Measurements from ENCODE around the gene PES1.
"Not testable (repeated sequence)": the region's sequence is repeated elsewhere in the genome, so short reads cannot be mapped to it uniquely, and the experiment has no call there.

The PES1 gene

DNA sequence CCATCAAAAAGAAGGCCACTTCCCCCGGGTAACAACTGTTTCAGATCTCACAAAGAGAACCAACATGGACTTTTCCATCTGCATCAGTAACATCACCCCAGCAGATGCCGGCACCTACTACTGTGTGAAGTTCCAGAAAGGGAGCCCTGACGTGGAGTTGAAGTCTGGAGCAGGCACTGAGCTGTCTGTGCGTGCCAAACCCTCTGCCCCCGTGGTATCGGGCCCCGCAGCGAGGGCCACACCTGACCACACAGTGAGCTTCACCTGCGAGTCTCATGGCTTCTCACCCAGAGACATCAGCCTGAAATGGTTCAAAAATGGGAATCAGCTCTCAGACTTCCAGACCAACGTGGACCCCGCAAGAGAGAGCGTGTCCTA lies 48.9 kb downstream of the PES1 start:
- Histone ChIP-seq H3K9me2 (replicated peaks; ENCODE audit: insufficient read depth, low read length) (no peaks in the 10 kb centered on the region), H3K9me3 (ENCODE audit: insufficient read depth, low read length) (no peaks in the 10 kb centered on the region), H3K36me3 (ENCODE audit: low read length) (no peaks in the 10 kb centered on the region), H3K27me3 (ENCODE audit: low read length) (no peaks in the 10 kb centered on the region), H4K20me1 (ENCODE audit: low read depth, low read length) (no peaks in the 10 kb centered on the region), H3K4me2 (ENCODE audit: low read depth, low read length, poor library complexity, severe bottlenecking) (no peak overlapping the region), H3F3A (ENCODE audit: insufficient read depth) (no peaks in the 10 kb centered on the region), H2AFZ (ENCODE audit: low read depth, low read length, severe bottlenecking) (no peak overlapping the region), H3K9ac (ENCODE audit: low read length) (no peak overlapping the region), H3K27ac (ENCODE audit: low read depth, low read length) (no peak overlapping the region), H3K79me2 (ENCODE audit: insufficient read depth, low read length) (no peaks in the 10 kb centered on the region), H3K4me3 (ENCODE audit: insufficient read depth, low read length, poor library complexity, severe bottlenecking) (no peak overlapping the region)
- TF ChIP-seq EZH2phosphoT487 (conservative IDR thresholded peaks at IDR 0.05; ENCODE audit: low read length), result no peak
- TF ChIP-seq, protein P1, sequence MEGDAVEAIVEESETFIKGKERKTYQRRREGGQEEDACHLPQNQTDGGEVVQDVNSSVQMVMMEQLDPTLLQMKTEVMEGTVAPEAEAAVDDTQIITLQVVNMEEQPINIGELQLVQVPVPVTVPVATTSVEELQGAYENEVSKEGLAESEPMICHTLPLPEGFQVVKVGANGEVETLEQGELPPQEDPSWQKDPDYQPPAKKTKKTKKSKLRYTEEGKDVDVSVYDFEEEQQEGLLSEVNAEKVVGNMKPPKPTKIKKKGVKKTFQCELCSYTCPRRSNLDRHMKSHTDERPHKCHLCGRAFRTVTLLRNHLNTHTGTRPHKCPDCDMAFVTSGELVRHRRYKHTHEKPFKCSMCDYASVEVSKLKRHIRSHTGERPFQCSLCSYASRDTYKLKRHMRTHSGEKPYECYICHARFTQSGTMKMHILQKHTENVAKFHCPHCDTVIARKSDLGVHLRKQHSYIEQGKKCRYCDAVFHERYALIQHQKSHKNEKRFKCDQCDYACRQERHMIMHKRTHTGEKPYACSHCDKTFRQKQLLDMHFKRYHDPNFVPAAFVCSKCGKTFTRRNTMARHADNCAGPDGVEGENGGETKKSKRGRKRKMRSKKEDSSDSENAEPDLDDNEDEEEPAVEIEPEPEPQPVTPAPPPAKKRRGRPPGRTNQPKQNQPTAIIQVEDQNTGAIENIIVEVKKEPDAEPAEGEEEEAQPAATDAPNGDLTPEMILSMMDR (IDR thresholded peaks at IDR 0.05; ENCODE audit: insufficient read depth, low read length, poor library complexity, severe bottlenecking), result no peak

DNA sequence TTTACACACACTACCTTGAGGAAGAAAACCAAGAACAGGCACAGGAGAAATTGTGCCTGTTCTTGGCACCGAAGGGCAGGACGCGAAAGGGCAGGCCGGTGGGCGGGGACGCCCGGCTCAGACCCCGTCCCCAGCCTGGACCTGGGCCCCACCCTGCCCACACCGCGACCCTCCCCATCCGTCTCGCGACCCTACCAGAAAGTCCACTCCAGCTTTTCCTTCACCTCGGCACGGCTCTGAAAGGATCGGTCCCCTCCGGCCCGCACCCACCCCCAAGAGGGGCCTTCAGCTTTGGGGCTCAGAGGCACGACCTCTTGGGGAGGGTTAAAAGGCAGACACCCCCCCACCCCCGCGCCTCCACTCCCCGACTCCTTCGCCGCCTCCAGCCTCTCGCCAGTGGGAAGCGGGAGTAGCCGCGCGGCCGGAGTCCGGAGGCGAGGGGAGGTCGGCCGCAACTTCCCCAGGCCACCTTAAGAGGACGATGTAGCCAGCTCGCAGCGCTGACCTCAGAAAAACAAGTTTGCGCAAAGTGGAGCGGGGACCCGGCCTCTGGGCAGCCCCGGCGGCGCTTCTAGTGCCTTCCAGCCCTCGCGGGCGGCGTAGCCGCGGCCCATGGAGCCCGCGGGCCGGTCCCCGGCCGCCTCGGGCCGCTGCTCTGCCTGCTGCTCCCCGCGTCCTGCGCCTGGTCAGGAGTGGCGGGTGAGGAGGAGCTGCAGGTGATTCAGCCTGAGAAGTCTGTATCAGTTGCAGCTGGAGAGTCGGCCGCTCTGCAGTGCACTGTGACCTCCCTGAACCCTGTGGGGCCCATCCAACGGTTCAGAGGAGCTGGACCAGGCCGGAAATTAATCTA lies 49.5 kb downstream of the PES1 start:
- H3K4me3 ChIP-seq (ENCODE audit: insufficient read depth, low read length, poor library complexity, severe bottlenecking), result no peak overlapping the region
- H3K9me3 ChIP-seq (ENCODE audit: insufficient read depth, low read length), result no peaks in the 10 kb centered on the region
- H3K27me3 ChIP-seq (ENCODE audit: low read length), result no peaks in the 10 kb centered on the region
- H4K20me1 ChIP-seq (ENCODE audit: low read depth, low read length), result no peaks in the 10 kb centered on the region
- H3F3A ChIP-seq (ENCODE audit: insufficient read depth), result no peaks in the 10 kb centered on the region
- H3K79me2 ChIP-seq (ENCODE audit: insufficient read depth, low read length), result no peaks in the 10 kb centered on the region
- no peaks in the 10 kb centered on the region for H3K36me3 ChIP-seq (ENCODE audit: low read length)
- no peak for TF ChIP-seq EZH2phosphoT487 (conservative IDR thresholded peaks at IDR 0.05; ENCODE audit: low read length)
- TF ChIP-seq, protein P1 (IDR thresholded peaks at IDR 0.05; ENCODE audit: insufficient read depth, low read length, poor library complexity, severe bottlenecking), result no peak
- H2AFZ ChIP-seq (ENCODE audit: low read depth, low read length, severe bottlenecking), result no peak overlapping the region
- no peak overlapping the region for H3K27ac ChIP-seq (ENCODE audit: low read depth, low read length)
- no peak overlapping the region for H3K9ac ChIP-seq (ENCODE audit: low read length)
- no peak overlapping the region for H3K4me2 ChIP-seq (ENCODE audit: low read depth, low read length, poor library complexity, severe bottlenecking)
- H3K9me2 ChIP-seq (replicated peaks; ENCODE audit: insufficient read depth, low read length), result no peaks in the 10 kb centered on the region

DNA sequence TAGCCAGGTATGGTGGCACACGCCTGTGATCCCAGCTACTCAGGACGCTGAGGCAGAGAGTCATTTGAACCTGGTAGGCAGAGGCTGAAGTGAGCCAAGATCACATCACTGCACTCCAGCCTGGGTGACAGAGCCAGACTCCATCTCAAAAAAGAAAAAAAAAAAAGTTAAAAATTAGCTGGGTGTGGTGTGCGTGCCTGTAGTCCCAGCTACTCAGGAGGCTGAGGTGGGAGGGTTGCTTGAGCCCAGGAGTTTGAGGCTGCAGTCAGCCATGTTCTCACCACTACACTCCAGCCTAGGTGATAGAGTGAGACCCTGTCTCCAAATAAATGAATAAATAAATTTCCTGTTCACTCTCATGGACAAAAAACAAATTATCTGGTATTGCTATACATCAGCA lies 50.2 kb downstream of the PES1 start:
- not testable (repeated sequence) for H3K9me3 ChIP-seq (ENCODE audit: insufficient read depth, low read length); H4K20me1 ChIP-seq (ENCODE audit: low read depth, low read length); H3K4me2 ChIP-seq (ENCODE audit: low read depth, low read length, poor library complexity, severe bottlenecking); H2AFZ ChIP-seq (ENCODE audit: low read depth, low read length, severe bottlenecking); H3K27me3 ChIP-seq (ENCODE audit: low read length); H3K79me2 ChIP-seq (ENCODE audit: insufficient read depth, low read length); H3F3A ChIP-seq (ENCODE audit: insufficient read depth); H3K9me2 ChIP-seq (replicated peaks; ENCODE audit: insufficient read depth, low read length); H3K36me3 ChIP-seq (ENCODE audit: low read length); H3K27ac ChIP-seq (ENCODE audit: low read depth, low read length); H3K9ac ChIP-seq (ENCODE audit: low read length); H3K4me3 ChIP-seq (ENCODE audit: insufficient read depth, low read length, poor library complexity, severe bottlenecking)

DNA sequence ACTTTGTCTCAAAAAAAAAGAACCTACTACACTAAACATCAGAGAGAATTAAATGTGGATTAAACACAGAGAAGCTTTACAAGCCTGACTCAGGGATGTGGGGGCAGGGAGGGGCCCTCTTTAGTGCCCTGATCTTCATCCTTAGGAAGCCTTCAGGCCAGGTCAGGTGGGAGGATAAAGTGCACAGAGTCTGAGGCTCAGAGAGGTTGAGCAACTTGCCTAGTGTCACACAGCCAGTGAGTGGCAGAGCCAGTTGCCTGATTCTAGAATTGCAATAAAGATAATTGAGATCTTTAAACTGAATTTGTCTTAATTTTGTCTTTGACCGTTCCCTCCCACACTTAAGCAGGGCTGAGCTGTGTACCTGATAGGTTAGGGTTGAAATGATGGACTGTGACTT lies 52.3 kb downstream of the PES1 start:
- Histone ChIP-seq H4K20me1 (ENCODE audit: low read depth, low read length) (no peaks in the 10 kb centered on the region), H3K27me3 (ENCODE audit: low read length) (no peaks in the 10 kb centered on the region), H3K4me2 (ENCODE audit: low read depth, low read length, poor library complexity, severe bottlenecking) (no peak overlapping the region), H3K36me3 (ENCODE audit: low read length) (no peaks in the 10 kb centered on the region), H3K27ac (ENCODE audit: low read depth, low read length) (no peak overlapping the region), H3K79me2 (ENCODE audit: insufficient read depth, low read length) (no peaks in the 10 kb centered on the region), H3K9me2 (replicated peaks; ENCODE audit: insufficient read depth, low read length) (no peaks in the 10 kb centered on the region), H3K4me3 (ENCODE audit: insufficient read depth, low read length, poor library complexity, severe bottlenecking) (no peak overlapping the region), H3K9me3 (ENCODE audit: insufficient read depth, low read length) (no peaks in the 10 kb centered on the region), H3K9ac (ENCODE audit: low read length) (no peak overlapping the region), H3F3A (ENCODE audit: insufficient read depth) (no peaks in the 10 kb centered on the region), H2AFZ (ENCODE audit: low read depth, low read length, severe bottlenecking) (no peak overlapping the region)
- TF ChIP-seq, protein P1 (IDR thresholded peaks at IDR 0.05; ENCODE audit: insufficient read depth, low read length, poor library complexity, severe bottlenecking), result no peak
- no peak for TF ChIP-seq EZH2phosphoT487 (conservative IDR thresholded peaks at IDR 0.05; ENCODE audit: low read length)

All from SU-DHL-6 (cell line).